ENCODE data around the gene TMX2.

Gene TMX2

DNA sequence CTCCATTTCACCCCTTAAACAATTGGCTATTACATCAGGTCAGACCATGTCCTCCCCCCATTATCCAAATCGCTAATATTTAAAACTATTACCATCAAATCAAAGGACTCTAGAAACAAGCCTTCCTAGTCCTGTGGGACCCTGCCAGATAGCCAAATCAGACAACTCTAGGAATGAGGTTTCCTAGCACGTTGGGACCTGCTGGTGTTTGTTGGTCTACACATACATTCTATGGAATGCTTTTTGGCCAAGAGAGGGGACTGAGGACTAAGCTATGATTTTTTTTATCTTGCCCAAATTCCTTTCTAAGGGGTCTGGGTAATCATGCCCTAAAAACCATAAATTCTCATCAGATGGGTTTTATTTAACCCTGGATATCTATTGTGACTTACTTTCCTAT, 14.8 kb downstream of the TMX2 start:
- no peak for DNase-seq (ENCODE audit: insufficient read length)
- no peak for FAIRE-seq
- TF ChIP-seq POLR2AphosphoS5 (IDR thresholded peaks at IDR 0.05; ENCODE audit: low read depth, low read length) (no peak), TAF1 (IDR thresholded peaks at IDR 0.05; ENCODE audit: borderline replicate concordance, low read depth, low read length) (no peak), POLR2A (IDR thresholded peaks at IDR 0.05; ENCODE audit: low read depth, low read length) (no peak)

DNA sequence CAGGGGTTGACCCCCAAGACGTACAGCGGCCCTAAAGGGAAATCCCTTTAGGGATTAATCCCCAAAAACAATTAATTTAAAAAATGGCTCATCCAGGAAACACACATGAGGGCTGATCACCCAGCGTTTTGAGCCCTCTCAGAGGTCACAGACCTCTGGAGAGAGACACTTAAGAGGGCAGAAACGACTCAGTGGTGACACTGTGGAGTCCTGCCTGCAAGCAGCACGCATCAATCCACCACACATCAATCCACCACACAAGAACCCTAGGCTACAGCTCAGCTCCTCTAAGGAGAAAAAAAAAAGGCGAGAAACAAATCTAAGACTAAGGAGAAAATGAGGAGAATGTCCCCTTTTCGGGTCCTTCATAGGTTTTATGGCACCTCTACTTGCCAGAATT, 16.4 kb downstream of the TMX2 start:
- TF ChIP-seq POLR2AphosphoS5 (IDR thresholded peaks at IDR 0.05; ENCODE audit: low read depth, low read length): no peak
- no peak for TF ChIP-seq TAF1 (IDR thresholded peaks at IDR 0.05; ENCODE audit: borderline replicate concordance, low read depth, low read length)
- TF ChIP-seq POLR2A (IDR thresholded peaks at IDR 0.05; ENCODE audit: low read depth, low read length): no peak
- FAIRE-seq: no peak
- no peak for DNase-seq (ENCODE audit: insufficient read length)

- FAIRE-seq (no peak), DNase-seq (ENCODE audit: insufficient read length) (no peak)
- TF ChIP-seq POLR2AphosphoS5 (IDR thresholded peaks at IDR 0.05; ENCODE audit: low read depth, low read length) (no peak), POLR2A (IDR thresholded peaks at IDR 0.05; ENCODE audit: low read depth, low read length) (no peak), TAF1 (IDR thresholded peaks at IDR 0.05; ENCODE audit: borderline replicate concordance, low read depth, low read length) (no peak)
These were observed 17.1 kb downstream of the TMX2 start for GRCh38 chr11:57729479-57729878.

- peak; percentile 78 for FAIRE-seq
- TF ChIP-seq POLR2A (IDR thresholded peaks at IDR 0.05; ENCODE audit: low read depth, low read length) (no peak), TAF1 (IDR thresholded peaks at IDR 0.05; ENCODE audit: borderline replicate concordance, low read depth, low read length) (no peak), POLR2AphosphoS5 (IDR thresholded peaks at IDR 0.05; ENCODE audit: low read depth, low read length) (no peak)
- no peak for DNase-seq (ENCODE audit: insufficient read length)
These were observed 20.3 kb downstream of the TMX2 start for GRCh38 chr11:57732661-57733060.

DNA sequence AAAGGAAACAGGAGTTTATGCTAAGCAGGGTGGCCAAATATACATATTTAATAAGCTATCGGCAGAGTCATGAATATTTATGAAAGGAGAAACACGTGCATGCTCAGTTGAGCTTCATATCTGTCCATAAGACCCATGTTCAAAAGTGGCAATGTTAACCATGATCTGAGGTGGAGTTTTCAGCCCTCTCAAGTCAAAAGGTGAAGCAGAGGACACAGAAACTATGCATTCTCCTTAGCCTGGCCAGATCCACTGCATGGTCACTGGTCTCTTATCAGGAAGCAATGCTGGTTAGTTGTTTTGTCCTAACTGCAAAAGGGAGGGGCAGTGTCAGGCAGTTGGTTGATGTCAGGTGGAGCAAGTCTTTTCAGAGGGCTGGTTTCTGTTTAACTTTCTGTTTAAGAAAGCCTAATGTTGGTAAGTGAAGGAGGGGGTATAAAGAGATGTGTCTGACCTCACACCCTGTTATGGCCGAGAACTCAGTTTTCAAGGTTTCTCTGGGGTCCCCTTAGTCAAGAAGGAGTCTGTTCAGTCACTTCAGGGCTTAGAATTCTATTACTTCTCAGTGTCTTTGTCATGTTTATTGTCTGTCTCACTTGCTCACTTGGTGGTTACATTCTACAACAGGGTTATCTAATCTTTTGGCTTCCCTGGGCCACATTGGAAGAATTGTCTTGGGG, 23.4 kb downstream of the TMX2 start:
- DNase-seq (ENCODE audit: insufficient read length) (no peak), FAIRE-seq (no peak)
- TF ChIP-seq TAF1 (IDR thresholded peaks at IDR 0.05; ENCODE audit: borderline replicate concordance, low read depth, low read length) (no peak), POLR2A (IDR thresholded peaks at IDR 0.05; ENCODE audit: low read depth, low read length) (no peak), POLR2AphosphoS5 (IDR thresholded peaks at IDR 0.05; ENCODE audit: low read depth, low read length) (no peak)

DNA sequence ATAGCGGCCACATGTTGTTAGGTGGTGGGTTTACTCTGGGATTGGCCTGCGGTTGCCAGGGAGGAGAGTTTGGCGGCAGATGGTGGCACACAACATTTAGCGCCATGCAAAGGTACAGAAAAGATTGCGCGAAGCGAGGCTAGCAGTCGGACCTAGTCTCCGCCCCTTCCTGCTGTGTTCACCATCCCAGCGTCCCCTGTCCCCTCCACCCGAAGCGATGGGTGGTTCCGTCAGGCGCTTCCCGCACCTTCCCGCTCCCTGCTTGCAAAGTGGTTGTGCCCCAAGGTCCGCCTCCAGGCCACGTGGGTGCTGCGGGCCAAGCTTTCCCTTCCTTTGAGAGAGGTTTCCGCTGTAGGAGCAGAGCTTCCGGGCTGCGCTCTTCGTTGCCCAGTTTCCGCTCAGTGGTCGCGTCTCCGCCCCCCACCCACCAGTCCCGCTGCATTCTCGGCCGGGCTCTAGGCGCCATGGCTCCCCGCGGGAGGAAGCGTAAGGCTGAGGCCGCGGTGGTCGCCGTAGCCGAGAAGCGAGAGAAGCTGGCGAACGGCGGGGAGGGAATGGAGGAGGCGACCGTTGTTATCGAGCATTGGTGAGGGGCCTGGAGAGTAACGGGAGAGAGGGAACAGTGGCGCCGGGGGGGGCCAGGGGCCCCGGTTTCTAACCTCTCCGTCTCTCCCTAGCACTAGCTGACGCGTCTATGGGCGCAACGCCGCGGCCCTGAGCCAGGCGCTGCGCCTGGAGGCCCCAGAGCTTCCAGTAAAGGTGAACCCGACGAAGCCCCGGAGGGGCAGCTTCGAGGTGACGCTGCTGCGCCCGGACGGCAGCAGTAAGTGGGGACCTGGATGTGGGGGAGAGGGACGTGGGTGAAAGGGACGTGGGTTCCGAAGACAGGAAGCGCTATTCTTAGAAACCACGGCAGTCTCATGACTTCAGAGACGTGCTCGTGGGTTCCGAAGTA, 29.0 kb downstream of the TMX2 start, which contains the start of gene SELENOH:
SELENOH (plus strand) TSS at position 360 of the 955 bp plus-strand sequence; CDS start at position 465, 105 bp downstream.
- DNase-seq (ENCODE audit: insufficient read length) (peak; percentile 77), FAIRE-seq (peak; percentile 99)
- TF ChIP-seq TAF1 (IDR thresholded peaks at IDR 0.05; ENCODE audit: borderline replicate concordance, low read depth, low read length) (peak; percentile 62; the same call in 1 of the 2 replicates), POLR2A (IDR thresholded peaks at IDR 0.05; ENCODE audit: low read depth, low read length) (peak; percentile 95), POLR2AphosphoS5 (IDR thresholded peaks at IDR 0.05; ENCODE audit: low read depth, low read length) (peak; percentile 95)

DNA sequence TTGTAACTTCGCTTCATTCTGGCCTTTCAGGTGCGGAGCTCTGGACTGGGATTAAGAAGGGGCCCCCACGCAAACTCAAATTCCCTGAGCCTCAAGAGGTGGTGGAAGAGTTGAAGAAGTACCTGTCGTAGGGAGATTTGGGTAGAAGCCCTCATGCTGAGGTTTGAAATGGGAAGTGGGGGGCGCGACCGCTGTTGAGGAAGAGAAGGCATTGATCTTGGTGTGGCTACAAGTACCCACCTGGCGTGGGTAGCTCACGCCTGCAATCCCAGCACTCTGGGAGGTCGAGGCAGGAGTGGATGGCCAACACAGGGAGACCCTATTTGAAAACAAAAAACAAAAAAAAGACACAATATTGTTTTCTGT, 29.7 kb downstream of the TMX2 start:
- TF ChIP-seq POLR2A (IDR thresholded peaks at IDR 0.05; ENCODE audit: low read depth, low read length) (no peak), POLR2AphosphoS5 (IDR thresholded peaks at IDR 0.05; ENCODE audit: low read depth, low read length) (no peak), TAF1 (IDR thresholded peaks at IDR 0.05; ENCODE audit: borderline replicate concordance, low read depth, low read length) (no peak)
- no peak for DNase-seq (ENCODE audit: insufficient read length)
- FAIRE-seq: peak; percentile 9

- TF ChIP-seq POLR2A (IDR thresholded peaks at IDR 0.05; ENCODE audit: low read depth, low read length): peak; percentile 53; the same call in 1 of the 2 replicates
- TF ChIP-seq POLR2AphosphoS5 (IDR thresholded peaks at IDR 0.05; ENCODE audit: low read depth, low read length): 0 out of 2 replicates have a peak, but pooled peaks have one; percentile 57
- no peak for TF ChIP-seq TAF1 (IDR thresholded peaks at IDR 0.05; ENCODE audit: borderline replicate concordance, low read depth, low read length)
- DNase-seq (ENCODE audit: insufficient read length) (no peak), FAIRE-seq (no peak)
These were observed 32.0 kb downstream of the TMX2 start for GRCh38 chr11:57744357-57744756.

DNA sequence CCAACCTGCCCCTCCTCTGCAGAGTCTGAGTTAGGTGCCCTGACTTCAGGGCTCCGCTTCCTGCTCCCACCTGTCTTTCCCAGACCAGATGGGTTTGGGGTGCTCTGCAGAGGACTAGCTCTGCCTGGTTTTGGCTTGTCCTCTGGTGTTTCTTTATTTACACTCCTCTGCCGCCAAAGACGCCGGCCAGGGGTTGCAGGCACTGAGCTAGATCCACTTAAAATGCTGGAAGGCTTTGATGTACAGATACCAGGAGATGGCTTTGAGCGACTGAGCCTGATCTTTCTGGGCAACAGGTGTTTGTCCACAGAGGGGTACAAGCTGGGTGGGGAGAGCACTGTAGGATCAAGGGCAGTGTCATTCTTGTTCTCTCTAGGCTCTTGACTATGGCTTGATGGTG, 32.8 kb downstream of the TMX2 start:
- FAIRE-seq (no peak), DNase-seq (ENCODE audit: insufficient read length) (no peak)

DNA sequence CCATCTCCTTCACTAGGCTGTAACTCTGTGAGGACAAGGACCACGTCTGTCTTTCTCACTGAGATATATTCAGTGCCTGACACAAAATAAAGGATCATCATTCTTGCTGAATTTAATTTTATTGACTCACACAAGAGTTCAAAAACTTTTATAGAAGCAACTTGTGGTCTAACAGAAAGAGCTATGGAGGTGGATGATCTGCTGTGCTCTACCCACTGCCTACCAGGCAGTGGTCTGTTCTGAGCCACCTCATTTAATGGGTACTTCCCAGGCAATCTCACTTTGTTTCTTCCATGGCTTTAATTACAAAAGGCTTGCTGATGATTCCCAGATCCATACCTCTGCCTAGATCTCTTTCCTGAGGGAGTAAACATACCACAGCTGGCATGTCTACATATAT, 34.5 kb downstream of the TMX2 start:
- no peak for DNase-seq (ENCODE audit: insufficient read length)
- FAIRE-seq: no peak
- TF ChIP-seq POLR2AphosphoS5 (IDR thresholded peaks at IDR 0.05; ENCODE audit: low read depth, low read length) (no peak), TAF1 (IDR thresholded peaks at IDR 0.05; ENCODE audit: borderline replicate concordance, low read depth, low read length) (no peak)

More for the DNA sequence above, 32.8 kb downstream of the TMX2 start:
- TF ChIP-seq POLR2AphosphoS5 (IDR thresholded peaks at IDR 0.05; ENCODE audit: low read depth, low read length) (peak; percentile 14), POLR2A (IDR thresholded peaks at IDR 0.05; ENCODE audit: low read depth, low read length) (no peak)

GRCh38 chr11:57751176-57751575, 38.8 kb downstream of the TMX2 start:
- FAIRE-seq: no peak
- TF ChIP-seq POLR2A (IDR thresholded peaks at IDR 0.05; ENCODE audit: low read depth, low read length) (no peak), TAF1 (IDR thresholded peaks at IDR 0.05; ENCODE audit: borderline replicate concordance, low read depth, low read length) (no peak), POLR2AphosphoS5 (IDR thresholded peaks at IDR 0.05; ENCODE audit: low read depth, low read length) (no peak)
- DNase-seq (ENCODE audit: insufficient read length): no peak

Measured in GM12892 (cell line).